HG03280 (cell line): ENCODE results near the gene RASIP1.

Source experiments
- ATAC-seq: cut with Tn5 transposase; IDR thresholded peaks from one replicate; pipeline ENCODE4 v1.9.1; 2021; ENCODE audit warnings: mild to moderate bottlenecking, moderate library complexity; ENCODE audit not compliant: unreplicated experiment

Gene RASIP1

DNA sequence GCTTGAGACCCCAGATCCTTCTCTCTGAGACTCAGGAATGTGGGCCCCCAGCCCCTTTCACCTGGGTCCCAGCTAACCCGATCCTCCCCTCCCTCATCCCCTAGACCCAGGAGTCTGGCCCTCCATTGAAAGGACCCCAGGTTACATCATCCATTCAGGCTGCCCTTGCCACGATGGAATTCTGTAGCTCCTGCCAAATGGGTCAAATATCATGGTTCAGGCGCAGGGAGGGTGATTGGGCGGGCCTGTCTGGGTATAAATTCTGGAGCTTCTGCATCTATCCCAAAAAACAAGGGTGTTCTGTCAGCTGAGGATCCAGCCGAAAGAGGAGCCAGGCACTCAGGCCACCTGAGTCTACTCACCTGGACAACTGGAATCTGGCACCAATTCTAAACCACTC lies 15.4 kb upstream of the RASIP1 start:
- ATAC-seq: no peak

DNA sequence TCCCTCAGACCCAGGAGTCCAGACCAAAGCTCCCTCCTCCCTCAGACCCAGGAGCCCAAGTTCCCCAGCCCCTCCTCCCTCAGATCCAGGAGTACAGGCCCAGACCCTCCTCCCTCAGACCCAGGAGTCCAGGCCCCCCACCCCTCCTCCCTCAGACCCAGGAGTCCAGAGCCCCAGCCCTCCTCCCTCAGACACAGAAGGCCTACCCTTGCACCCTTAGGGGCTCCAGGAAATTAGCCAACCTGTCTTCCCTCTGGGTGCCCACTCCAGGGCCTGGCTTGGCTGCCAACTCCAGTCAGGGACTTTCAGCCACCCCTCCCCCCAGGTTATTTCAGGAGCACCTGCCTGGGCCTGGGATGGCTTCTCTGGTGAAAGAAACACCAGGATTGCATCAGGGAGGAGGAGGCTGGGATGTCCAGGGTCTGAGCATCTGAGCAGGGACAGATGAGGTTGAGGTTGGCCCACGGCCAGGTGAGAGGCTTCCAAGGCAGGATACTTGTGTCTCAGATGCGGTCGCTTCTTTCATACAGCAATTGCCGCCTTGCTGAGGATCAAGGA lies 14.8 kb upstream of the RASIP1 start, which contains the start of gene FGF21:
TSS of gene FGF21 (plus strand) at position 441 of the 558 bp plus-strand sequence. CDS start 713 bp downstream, outside the sequence.
- ATAC-seq: no peak

DNA sequence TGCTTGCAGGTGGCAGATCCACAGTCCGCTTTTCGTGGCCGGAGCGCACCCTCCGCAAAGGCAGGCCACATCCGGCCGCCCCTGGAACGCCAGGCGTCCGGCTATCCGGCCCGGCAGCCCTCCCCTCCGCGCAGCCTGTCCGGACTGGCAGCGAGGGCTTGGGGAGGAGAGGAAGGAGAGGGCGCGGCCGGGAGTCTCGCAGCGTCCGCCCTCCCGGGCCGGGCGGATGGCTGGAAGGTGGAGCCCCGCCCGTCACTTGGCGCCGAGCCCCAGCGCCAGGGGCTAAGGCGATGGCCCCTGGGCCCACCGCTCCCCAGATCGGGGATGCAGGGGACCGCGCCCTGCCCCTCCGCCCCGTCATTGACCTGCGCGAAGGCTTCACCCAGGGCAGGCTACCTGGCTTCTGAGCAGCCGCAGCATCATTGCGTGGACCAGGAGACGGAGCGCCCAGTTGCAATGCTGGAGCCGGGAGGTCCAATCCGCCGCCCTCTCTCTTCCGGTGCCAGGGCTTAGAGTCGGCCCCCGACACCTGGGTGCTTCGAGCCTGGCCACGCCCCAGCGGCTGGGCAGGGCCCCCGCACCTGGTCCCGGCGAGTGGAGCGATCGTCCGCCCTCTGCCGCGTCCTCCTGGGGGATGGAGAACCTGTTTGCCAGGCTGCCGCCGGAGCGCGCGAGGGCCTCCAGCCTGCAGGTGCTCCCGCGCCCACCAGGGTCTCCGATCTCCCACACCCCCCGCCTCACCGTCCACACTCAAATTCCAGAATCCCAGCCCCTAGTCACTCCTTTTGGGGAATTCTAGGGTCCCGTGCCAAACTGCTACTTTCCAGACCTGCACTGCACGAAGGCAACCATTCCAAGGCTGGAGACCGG lies 12.3 kb upstream of the RASIP1 start, which contains the start of gene FUT1:
TSS of gene FUT1 (minus strand) at position 146 of the 870 bp plus-strand sequence. CDS start 1,360 bp downstream, outside the sequence.
- ATAC-seq: no peak

DNA sequence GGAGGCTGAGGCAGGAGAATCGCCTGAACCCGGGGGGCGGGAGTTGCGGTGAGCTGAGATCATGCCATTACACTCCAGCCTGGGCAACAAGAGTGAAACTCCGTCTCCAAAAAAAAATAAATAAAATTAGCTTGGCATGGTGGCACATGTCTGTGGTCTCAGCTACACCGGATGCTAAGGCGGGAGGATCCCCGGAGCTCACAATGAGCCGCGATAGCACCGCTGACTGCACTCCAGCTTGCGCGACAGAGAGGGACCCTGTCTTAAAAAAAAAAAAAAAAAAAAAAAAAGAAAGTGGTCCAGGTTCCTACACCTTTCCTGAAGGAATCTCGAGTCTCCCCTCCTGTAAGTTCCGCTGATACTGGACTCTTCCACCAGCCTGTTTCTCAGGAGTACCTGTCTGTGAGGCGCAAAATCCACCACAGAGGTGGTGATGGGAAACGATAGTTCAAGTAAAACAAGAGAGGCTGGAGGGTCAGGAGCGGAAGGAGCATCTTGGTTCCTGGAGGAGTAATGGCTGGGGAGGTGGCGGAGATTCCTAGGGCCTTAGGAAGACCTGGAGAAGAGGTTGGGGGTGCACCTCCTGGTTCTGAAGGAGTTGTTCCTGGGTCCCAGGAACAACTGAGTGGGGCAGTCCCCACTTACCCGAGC lies 11.6 kb upstream of the RASIP1 start:
- no peak for ATAC-seq

DNA sequence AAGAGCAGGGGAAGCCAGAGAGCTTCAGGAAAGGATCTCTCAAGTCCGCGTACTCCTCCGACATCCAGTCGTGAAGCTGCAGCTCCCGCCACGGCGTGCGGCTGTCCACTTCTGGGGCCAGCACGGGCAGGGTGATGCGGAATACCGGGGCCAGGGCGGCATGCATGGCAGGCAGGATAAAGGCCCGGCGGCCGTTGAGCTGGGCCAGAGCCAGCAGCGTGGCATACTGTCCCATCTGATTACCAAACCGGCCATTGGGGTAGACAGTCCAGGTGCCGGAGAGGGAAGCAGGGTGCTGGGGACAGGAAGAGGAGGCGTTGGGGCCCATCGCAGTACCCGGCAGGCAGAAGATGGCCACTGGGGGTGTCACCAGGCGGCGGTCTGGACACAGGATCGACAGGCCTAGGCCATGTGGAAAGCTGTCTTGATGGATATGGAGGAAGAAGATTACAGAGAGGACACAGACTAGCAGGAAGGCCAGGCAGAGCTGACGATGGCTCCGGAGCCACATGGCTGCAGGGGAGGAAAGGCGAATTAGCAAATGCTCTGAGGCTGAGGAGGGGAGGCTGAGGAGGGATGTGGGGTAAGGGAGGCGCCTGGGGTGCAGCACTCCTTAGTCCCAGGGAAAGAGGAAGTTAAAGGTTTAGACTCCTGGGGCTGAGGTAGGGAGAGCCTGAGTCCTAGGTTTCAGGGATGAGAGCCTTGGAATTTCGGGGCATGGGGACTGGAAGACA lies 10.5 kb upstream of the RASIP1 start:
- no peak for ATAC-seq

DNA sequence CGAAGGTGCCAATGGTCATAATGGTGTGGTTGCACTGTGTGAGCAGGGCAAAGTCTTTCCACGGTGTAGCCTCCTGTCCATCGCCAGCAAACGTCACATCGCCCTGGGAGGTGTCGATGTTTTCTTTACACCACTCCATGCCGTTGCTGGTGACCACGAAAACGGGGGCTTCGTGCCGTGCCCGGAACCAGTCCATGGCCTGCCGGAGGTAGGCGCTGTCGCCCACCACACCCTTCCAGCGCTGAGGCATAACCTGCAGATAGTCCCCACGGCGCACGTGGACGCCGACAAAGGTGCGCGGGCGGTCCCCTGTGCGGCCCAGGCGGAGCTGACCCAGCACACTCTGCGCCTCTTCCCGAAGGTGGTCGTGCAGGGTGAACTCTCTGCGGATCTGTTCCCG lies 9.9 kb upstream of the RASIP1 start:
- no peak for ATAC-seq

DNA sequence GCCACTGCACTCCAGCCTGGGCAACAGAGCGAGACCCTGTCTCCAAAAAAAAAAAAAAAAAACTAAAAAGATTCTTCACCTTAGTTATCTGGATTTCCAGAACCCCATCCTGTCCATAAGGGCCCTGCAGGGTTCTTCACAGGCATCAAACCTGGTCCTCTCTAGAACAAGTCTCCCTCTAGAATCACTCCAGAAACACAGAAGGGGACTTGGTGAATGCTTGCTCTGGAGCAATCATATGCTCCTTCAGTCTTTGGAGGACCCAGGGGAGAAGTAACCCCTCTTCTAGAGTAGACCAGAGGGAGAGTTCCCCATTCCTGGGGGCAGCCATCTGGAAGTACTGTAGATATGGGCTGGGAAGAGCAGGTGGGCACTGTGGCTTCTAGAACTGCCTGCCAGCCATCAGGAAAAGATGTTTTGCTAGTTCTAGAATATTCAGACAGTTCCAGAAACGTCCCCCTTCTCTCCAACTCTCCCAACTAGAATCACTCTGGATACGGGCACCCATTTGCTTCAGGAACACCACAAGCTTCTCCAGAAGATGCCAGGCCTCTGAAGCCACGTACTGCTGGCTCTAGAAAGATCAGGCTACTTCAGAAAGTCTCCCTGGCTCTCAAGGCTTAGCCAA lies 9.3 kb upstream of the RASIP1 start:
- ATAC-seq: no peak

DNA sequence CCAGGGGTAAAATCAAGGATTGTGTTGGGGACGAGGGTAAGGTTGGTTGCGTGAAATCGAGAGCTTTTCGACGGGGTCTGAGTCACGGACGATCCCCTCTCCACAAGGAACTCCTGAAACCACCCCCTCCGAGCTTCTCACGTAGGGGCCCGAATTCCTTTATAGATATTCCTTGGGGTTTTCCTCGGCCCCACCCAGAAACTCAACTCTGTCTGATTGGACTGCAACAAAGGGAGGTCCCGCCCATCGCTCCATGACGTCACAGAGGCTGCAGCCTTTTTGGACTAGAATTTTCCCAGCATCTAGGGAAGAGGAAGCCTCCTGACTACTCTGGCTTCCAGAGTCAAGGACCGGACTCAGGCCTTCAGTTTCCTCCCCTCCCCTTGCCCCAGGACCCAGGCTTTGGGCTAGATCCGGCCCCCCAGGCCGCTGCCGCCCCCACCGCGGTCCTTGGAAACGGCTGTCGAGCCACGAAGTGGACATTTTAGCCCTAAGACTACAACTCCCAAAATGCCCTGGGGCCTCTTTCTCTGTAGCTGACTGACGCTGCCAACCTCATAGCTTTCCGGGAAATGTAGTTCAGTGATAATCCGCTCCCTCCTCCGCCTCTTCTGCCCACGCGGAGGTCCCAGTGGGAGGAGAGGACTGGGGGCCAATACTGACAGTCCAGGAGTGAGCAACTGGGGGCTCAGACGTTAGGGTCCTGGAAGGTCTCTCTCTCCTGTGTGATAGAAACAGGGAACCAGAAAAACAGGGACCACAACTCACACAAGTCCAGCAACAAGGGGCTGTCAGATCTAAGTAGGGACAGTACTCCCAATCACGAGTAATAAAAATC lies 6.5 kb upstream of the RASIP1 start, which contains the start of gene IZUMO1:
TSS of gene IZUMO1 (minus strand) at position 172 of the 838 bp plus-strand sequence. CDS start 1,050 bp downstream, outside the sequence.
- no peak for ATAC-seq

DNA sequence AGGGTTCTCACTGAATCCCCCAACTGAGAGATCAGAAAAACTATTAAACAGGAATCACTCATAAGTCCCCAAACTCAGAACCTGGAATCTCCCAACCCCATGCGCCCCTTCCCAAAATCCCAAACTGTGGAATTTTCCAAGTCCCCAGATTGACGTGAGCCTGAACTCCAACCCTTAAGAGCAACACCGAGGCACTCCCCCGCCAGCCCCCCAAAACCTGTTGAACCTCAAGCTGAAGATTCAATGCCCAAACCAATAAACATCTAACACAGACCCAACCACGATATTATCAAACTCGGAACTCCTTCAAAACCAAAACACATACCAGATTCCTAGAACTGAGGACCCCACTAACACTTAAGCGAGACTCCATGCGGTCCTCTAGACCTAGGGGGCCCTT lies 5.7 kb upstream of the RASIP1 start:
- ATAC-seq: no peak

DNA sequence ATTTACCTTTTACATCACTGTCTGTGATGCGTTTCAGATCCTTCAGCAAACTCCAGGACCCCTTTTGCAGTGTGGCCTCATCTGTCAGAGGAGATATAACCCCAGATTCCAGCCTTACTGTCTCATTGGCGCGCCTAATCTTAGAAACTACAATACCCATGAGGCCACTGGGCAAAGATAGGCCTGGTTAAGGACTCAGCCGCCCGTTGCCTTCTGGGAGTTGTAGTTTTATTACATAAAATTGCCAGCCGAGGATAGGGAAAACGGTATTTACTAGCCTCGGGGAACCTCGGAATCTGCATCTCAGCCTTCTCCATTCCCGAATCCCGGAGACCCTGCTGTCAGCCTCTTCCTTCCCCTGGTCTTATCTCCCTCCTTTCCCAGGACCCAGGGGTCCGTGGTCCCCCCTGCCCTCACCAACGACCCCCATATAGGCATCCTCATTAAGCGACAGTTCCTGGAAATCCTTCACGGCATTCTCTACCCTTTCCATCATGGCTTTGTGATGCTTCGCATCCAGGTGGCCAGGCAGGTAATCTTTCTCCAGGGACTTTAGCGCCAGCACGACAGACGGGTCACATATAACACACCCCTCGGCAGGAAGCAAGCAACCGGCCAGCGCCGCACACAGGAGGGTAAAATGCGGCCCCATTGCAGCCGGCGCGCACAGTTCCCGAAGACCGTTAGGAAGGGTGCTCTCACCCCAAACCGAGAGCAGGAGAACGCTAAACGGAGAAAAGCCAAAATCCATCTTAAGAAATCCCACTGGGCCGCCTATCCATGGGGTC lies 5.0 kb upstream of the RASIP1 start:
- no peak for ATAC-seq

DNA sequence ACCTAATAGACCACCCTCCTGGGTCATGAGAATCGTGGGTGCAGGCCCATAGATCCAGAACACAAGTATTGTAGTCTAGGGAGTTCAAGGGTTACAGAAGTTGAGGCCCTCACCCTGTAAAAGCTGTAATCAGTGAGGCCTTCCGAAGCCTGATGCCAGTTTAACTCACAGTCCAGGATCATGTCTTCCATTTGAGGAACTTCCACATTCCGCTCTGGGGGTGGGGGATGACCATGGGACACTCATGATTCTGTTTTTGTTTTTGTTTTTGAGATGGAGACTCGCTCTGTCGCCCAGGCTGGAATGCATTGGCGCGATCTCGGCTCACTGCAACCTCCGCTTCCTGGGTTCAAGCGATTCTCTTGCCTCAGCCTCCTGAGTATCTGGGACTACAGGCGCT lies 1.7 kb upstream of the RASIP1 start:
- ATAC-seq: no peak

DNA sequence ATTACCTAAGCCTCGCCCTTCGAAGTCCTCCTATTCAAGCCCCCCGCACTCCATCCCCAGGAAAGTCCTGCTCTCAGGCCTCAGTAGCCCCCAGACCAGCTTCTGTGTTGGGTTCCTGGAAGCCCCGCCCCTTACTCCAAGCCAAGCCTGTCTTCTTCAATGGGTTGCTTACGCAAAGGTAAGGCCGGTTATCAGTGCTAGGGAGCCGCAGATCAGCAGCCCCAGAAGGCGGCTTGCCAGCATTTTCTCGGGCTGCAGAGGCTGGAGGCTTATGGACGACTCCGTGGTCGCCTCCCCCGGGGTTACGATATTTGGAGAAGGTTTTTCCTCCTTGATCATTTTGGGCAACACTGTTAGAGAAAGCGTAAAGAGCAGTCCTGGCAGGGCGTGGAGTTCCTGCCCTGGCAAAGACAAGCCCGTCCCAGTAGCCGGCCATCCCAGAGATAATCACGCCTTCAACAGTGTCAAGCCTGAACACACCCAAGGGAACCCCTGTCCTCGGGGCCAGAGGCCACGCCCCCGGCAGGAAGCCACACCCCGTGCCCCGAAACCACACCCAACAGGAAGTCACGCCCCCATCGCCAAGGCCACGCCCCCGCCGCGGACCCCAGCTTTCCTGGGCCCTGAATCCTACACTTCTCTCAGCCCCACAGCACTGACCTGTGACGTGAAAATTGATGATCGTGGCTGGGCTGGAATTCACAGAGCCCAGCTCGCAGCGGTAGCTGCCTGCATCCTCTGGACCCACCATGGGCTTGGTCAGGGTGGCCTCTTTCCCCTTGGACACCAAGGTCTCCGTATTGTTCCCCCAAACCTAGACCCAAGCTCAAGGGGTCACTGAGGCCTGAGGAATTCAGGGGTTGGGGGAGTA lies 954 bp upstream of the RASIP1 start:
- ATAC-seq: no peak

DNA sequence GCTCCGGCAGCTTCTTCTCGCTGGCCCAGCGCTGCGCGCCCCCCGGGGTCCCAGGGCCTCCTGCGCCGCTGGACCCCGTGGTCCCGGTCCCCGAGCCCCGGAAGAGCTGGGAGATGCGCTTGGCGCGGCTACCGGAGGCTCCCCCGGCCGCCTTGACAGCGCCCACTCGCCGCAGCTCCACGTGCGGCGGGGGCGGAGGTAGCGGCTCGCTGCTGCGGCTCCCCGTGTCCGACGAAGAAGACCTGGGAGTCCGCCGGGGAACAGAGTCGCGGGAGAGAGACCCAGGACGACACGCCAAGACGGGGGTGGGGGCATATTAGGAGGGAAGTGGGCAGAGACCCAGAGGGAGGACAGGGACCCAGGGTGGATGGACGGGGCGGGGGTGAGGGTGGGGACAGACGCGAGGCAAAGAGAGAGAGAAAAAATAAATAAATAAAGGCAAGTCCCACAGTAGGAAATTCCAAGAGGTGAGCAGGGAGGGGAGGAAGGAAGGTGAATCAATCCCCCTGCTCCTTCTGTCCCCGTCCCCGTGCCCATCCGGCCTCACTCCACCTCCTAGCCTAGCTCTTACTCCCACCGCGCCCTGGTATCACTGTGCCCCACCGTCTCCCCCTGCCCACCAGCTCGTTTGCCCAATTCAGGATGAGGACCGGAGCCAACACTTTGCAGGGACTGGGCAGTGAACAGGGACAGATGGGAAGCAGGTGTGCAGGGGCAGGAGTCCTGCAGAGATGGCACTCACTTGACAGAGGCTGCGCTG lies 826 bp downstream of the RASIP1 start:
- ATAC-seq: no peak

DNA sequence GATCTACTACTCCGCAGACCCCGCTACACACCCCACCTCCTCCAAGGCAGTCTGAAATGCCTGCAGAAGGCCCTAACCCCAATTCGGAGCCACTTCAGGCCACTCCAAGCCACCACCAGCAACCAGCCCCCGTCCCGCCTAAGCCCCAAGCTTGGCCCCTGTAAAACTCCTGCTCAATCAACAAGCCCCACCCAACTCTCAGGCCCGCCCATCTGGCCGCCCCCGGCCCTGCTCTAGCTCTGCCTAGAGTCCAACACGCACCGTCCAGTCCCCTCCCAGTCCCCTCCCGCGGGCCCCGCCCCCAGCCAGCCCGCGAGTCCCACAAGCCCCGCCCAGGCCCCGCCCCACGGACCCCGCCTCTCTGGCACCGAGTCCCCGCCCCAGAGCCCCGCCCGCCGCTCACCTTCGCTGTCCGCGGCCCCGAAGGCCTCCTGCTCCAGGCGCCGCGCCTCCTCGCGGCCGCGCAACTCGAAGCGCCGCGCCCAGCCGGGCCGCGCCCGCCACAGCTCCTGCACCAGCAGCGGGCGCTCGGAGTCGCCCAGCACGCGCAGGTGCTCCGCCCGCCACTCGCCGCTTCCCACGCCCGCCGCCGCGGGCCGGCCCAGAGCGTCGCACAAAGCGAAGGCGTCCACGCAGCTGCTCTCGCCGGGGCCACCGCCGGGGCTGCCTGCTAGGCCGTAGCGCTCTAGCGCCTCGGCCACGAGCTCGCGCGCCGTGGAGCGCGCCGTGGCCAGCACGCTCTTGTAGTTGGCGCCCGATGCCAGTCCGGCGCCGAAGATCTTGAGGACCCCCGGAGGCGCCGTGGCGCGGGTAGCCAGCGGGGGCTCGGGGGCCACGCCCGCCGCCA lies 1.6 kb downstream of the RASIP1 start:
- peak; percentile 73 for ATAC-seq

DNA sequence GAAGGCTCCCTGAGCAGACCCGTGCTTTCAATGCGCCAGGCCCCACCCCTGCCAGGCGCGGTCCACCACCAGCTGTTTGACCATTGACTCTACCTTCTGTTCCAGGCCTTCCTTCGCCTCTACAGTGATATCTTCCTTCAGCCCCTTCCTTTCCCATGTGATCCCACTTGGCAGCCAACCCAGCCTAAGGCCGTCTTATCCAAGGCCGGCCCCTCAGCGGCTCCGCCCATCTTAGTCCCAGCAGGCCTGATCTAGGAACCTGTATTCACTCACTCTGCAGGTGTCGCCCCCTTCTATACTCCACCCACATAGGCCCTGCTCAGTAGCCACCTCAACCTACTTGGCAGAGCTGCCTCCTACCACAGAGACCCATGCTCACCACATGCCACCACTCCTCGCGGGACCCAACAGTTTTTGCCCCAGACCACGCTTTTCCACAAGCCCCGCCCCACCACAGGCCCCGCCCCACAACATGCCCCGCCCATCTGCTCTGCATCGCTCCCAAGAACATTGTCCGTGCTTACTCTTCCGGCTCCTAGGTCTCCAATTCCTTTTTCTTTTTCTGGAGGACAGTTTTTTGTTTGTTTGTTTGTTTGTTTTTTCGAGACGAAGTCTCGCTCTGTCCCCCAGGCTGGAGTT lies 2.9 kb downstream of the RASIP1 start:
- ATAC-seq: no peak
